C4-2B (cell line): ENCODE data around the gene ZIC2.

ENCODE experiments used
- CTCF ChIP-seq: fragments of 450-650 bp; conservative IDR thresholded peaks from 2 replicates; pipeline ENCODE4 v1.5.1; 2017; ENCODE audit warnings: mild to moderate bottlenecking
- ZFX ChIP-seq: fragments of 450-650 bp; IDR thresholded peaks from 2 replicates; pipeline ENCODE4 v1.6.1; 2017

- TF ChIP-seq CTCF (no peak), ZFX (no peak)
These were observed 23.0 kb upstream of the ZIC2 start for GRCh38 chr13:99958406-99959126.
